Non-pigmented ciliary epithelial cell (primary cell): ENCODE results near the gene SNRPD3.
"Not testable (repeated sequence)": the region's sequence is repeated elsewhere in the genome, so short reads cannot be mapped to it uniquely, and the experiment has no call there.

Experiments used
- DNase-seq: peaks from one replicate; pipeline ENCODE4 v3.0.0-alpha.2; 2010; ENCODE audit warnings: low read depth

SNRPD3 gene

DNA sequence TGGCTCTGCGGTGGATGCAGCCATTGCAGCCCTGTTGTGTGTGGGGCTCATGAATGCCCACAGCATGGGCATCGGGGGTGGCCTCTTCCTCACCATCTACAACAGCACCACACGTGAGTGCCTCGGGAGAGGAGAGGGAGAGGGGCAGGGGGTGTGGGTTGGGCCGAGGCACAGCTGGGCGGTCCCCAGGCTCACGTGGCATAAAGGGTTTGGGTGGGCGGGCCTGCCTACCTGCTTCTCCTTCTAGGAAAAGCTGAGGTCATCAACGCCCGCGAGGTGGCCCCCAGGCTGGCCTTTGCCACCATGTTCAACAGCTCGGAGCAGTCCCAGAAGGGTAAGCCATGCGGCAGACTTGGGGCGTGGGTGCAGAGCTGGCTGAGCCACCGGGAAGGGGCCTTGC lies 59.0 kb downstream of the SNRPD3 start:
- not testable (repeated sequence) for DNase-seq

DNA sequence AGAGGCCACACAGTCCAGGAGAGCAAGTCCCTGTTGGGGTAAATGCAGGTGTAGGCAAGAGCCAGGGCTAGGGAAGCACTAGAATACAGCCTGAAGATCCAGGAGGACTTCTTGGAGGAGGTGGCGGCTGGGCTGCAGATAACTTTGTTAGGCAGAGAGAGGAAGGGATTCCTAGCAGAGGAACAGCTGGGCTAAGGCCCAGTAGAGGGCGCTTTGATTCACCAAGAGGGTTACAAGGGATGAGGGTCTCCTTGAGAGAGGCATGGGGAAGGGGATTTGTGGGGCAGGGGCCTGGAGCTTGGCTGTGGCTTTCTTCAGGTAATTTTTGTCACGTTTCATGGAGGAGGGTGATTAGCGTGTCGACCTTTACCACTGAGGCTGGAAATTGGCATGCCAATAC lies 65.4 kb downstream of the SNRPD3 start:
- DNase-seq, result not testable (repeated sequence)

DNA sequence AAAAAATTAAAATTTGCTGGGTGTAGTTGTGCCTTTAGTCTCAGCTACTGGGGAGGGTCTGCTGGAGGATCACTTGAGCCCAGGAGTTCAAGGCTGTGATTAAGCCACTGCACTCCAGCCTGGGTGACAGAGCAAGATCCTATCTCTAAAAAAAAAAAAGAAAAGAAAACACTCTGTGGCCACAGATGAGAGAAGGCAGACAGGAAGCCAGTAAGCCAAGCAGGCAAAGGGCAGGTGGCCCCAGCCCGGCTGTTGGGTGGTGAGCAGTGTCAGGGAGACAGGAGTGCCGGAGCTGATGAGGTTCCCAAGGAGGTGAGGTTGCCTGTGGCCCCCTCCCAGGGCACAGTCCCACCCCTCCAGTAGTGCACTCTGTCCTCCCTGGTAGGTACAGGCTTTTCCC lies 66.8 kb downstream of the SNRPD3 start:
- not testable (repeated sequence) for DNase-seq
